WI38 (cell line): ENCODE results near the gene GPR143.

Experiments used
- H3K4me3 ChIP-seq: 2 replicates; pipeline ENCODE4 v1.5.1; 2011; ENCODE audit warnings: low read depth, mild to moderate bottlenecking, control low read depth, low read length
- TF ChIP-seq, protein P1 (sequence below): IDR thresholded peaks from 2 replicates; pipeline ENCODE4 v1.5.1; 2012; ENCODE audit warnings: low read depth, mild to moderate bottlenecking, control low read depth, low read length

Gene GPR143

DNA sequence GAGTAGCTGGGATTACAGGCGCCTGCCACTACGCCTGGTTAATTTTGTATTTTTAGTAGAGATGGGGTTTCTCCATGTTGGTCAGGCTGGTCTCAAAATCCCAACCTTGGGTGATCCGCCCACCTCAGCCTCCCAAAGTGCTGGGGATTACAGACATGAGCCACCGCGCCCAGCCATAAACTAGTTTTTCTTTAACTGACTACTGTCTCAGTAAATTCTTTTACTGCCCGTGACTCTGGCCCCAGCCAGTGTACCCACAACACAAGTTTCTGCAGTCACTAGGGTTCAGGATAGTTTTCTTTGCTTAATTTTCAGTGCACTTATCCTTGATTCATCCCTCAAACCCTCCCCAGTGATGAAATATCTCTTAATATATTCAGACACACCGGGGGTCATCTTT lies 28.8 kb upstream of the GPR143 start:
- TF ChIP-seq, protein P1, sequence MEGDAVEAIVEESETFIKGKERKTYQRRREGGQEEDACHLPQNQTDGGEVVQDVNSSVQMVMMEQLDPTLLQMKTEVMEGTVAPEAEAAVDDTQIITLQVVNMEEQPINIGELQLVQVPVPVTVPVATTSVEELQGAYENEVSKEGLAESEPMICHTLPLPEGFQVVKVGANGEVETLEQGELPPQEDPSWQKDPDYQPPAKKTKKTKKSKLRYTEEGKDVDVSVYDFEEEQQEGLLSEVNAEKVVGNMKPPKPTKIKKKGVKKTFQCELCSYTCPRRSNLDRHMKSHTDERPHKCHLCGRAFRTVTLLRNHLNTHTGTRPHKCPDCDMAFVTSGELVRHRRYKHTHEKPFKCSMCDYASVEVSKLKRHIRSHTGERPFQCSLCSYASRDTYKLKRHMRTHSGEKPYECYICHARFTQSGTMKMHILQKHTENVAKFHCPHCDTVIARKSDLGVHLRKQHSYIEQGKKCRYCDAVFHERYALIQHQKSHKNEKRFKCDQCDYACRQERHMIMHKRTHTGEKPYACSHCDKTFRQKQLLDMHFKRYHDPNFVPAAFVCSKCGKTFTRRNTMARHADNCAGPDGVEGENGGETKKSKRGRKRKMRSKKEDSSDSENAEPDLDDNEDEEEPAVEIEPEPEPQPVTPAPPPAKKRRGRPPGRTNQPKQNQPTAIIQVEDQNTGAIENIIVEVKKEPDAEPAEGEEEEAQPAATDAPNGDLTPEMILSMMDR: no peak

DNA sequence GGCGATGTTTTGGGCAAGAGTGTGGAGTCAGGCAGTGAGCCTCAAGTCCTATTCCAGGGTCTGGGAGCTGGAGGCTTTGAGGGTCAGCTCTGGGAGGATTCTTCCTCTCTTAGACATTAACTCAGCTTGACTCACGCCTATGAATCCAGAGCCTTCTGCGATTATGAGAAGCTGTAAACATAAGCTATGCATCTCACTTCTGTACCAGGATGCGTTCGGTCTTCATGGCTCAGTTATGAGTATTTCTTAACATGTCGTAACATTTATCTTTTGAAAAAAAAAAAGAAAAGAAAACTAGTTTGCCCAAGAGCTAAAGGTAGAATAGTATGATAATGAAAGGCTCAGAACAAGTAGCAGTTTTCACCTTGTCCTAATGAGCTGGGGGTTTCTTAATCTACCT lies 25.2 kb upstream of the GPR143 start:
- no peak overlapping the region for H3K4me3 ChIP-seq
- TF ChIP-seq, protein P1: no peak

More for the DNA sequence above, 28.8 kb upstream of the GPR143 start:
- H3K4me3 ChIP-seq: no peak overlapping the region

DNA sequence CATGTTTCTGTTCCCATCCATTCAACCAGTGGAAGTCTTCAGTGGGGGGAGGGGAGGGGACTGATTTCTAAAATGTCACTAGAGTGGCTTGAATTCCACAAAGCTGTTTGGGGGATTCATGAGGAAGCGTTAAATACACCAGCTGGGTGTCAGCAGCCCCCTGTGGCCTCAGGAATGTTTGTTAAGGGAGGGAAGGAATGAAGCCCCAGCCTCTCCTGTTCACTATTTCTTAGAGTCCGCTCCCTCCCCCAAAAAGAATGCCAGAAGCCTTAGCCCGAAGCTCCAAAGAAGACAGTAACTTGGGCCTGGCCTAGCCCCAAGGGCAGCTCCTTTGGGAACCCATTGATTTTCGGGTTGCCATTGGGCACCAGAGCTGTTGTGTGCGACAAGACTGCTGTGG lies 23.9 kb upstream of the GPR143 start:
- TF ChIP-seq, protein P1: no peak
- no peak overlapping the region for H3K4me3 ChIP-seq

DNA sequence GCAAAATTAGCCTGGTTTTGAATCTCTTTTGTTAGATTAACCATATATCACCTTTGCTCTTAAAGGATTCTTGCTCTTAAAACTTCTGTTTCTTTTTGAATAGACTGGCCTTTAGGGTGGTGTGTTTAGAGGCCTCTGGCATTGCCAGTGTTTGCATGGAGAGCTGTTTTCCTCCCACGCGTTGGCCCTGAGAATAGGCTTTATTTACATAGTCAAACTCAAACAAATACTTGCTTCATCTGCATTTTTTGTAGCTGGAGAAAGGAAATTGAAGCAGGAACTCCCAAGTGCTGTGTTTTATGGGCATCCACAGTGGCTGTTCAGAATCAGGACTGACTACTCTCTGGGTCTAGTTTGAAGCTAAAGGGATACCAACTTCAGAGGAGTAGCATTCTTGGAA lies 23.3 kb upstream of the GPR143 start:
- TF ChIP-seq, protein P1: no peak
- H3K4me3 ChIP-seq: no peak overlapping the region

DNA sequence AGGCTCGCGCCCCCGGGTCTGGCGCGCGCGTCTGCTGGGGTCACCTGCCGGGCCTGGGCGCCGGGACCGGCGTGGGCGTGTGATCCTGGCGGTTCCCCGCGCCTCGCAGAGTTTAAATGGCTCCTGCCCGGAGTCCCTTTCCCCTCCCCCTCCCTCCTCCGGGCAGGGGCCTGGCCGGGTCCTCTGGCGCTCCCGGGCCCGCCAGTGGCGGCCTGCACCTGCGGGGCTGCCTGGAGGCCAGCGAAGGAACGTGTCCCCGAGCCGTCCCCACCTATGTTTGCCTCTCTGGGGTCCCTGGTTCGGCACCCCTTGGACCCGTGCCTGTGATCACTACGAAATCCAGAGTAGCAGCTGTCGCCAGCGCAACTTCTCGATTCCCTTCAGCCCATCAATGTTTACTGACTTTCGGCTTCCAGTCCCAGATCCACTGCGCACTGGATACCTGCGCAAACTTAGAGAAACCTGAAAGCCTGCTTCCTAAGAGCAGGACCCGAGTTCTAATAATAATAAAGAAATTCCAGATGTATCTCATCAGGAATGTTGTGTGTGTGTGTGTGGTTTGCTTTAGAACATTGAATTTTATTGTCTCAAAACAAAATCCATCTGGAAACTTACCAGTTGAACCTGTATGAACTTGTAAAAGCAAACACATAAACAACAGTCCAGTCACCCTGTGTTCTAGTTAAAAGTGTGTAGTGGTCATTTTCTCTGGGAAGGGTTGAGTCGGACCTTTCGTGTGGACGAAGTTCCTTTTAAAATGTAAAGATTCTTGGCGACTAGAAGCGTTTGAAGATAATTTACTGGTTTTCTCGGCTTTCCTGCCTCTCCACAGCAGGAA lies 21.4 kb upstream of the GPR143 start:
- TF ChIP-seq, protein P1: no peak
- H3K4me3 ChIP-seq: peak overlapping the region; percentile 49

DNA sequence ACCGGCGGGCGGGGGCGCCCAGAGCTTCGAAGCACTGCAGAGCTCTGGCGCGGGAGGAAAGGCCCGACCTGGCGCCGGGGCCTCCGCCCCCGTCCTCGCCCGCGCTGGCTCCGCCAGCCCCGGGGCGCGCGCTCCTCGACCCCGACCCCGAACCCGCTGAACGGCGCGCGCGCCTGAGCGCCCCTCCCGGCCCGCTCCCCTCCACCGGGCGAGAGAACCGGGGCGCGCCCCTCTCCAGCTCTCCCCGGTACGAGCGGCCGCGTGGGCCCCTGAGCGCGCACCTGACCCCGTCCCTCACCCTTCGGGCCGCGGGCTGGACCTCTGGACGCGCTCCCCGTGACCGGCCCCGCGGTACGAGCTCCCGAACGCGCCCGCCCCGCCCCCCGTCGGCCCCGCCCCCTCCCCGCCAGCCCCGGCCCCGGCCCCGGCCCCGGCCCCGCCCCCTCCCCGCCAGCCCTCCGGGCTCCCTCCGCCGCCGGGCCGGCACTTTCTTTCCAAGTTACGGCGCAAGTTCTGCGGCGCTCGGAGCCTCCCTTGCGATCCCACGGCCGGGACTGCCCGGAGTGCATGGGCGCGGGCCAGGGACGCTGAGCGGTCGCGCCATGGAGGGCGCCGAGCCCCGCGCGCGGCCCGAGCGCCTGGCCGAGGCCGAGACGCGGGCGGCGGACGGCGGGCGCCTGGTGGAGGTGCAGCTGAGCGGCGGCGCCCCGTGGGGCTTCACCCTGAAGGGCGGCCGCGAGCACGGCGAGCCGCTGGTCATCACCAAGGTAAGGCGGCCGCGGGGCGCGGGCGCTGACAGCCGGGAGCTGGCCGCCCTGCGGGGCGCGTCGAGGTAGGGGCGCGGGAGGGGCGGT lies 20.5 kb upstream of the GPR143 start, which contains the start of gene SHROOM2:
Gene SHROOM2 (plus strand): TSS at position 486 of the 854 bp plus-strand sequence. CDS start 117 bp downstream, at position 603.
- peak within 1 kb of the TSS; percentile 49 for H3K4me3 ChIP-seq
- TF ChIP-seq, protein P1: no peak
